Activated CD8-positive, alpha-beta memory T cell treated with anti-CD3 and anti-CD28 coated beads for 24 hours (primary cell): ENCODE measurements around the gene ZNF276.

Source experiments
- DNase-seq: peaks from one replicate; pipeline ENCODE4 v3.0.0-alpha.2; 2020

Gene ZNF276

GRCh38 chr16:89716916-89717687 lies 4.2 kb upstream of the ZNF276 start:
- DNase-seq: no peak

- DNase-seq: no peak
Measured at GRCh38 chr16:89717688-89718505, 3.4 kb upstream of the ZNF276 start.

GRCh38 chr16:89720551-89720812 lies 855 bp upstream of the ZNF276 start:
- no peak for DNase-seq

GRCh38 chr16:89721546-89722391 lies 432 bp downstream of the ZNF276 start:
- peak; percentile 91 for DNase-seq

- peak; percentile 84 for DNase-seq
Measured at GRCh38 chr16:89722392-89723278, 1.3 kb downstream of the ZNF276 start.

- peak; percentile 87 for DNase-seq
Measured at GRCh38 chr16:89723279-89724250, 2.2 kb downstream of the ZNF276 start.

GRCh38 chr16:89727406-89728120 lies 6.2 kb downstream of the ZNF276 start:
- no peak for DNase-seq

GRCh38 chr16:89729293-89729692 lies 8.0 kb downstream of the ZNF276 start:
- no peak for DNase-seq

GRCh38 chr16:89729863-89730593 lies 8.7 kb downstream of the ZNF276 start:
- DNase-seq: no peak

- DNase-seq: no peak
Measured at GRCh38 chr16:89730610-89731234, 9.4 kb downstream of the ZNF276 start.

GRCh38 chr16:89732142-89732917 lies 11.0 kb downstream of the ZNF276 start:
- no peak for DNase-seq

GRCh38 chr16:89732918-89733242 lies 11.5 kb downstream of the ZNF276 start:
- DNase-seq: no peak

GRCh38 chr16:89733322-89733721 lies 12.0 kb downstream of the ZNF276 start:
- DNase-seq: no peak

GRCh38 chr16:89733792-89734191 lies 12.5 kb downstream of the ZNF276 start:
- no peak for DNase-seq

- DNase-seq: no peak
Measured at GRCh38 chr16:89736554-89736953, 15.2 kb downstream of the ZNF276 start.

- peak; percentile 66 for DNase-seq
Measured at GRCh38 chr16:89737341-89738071, 16.2 kb downstream of the ZNF276 start.

- DNase-seq: no peak
Measured at GRCh38 chr16:89738072-89738377, 16.7 kb downstream of the ZNF276 start.
